ENCODE measurements around the gene IZUMO1. TPM values are rescaled to one million over a fixed set of nuclear protein-coding genes. Genes with fewer than 3 reads are reported as not detected.

Gene IZUMO1
- total and polyA plus RNA-seq, 9 of the 15 experiments (the other 6 are each of a cell fraction or from before 2014, with no cell fraction given), result 0.14 to 2.1 (median 0.73) TPM

DNA sequence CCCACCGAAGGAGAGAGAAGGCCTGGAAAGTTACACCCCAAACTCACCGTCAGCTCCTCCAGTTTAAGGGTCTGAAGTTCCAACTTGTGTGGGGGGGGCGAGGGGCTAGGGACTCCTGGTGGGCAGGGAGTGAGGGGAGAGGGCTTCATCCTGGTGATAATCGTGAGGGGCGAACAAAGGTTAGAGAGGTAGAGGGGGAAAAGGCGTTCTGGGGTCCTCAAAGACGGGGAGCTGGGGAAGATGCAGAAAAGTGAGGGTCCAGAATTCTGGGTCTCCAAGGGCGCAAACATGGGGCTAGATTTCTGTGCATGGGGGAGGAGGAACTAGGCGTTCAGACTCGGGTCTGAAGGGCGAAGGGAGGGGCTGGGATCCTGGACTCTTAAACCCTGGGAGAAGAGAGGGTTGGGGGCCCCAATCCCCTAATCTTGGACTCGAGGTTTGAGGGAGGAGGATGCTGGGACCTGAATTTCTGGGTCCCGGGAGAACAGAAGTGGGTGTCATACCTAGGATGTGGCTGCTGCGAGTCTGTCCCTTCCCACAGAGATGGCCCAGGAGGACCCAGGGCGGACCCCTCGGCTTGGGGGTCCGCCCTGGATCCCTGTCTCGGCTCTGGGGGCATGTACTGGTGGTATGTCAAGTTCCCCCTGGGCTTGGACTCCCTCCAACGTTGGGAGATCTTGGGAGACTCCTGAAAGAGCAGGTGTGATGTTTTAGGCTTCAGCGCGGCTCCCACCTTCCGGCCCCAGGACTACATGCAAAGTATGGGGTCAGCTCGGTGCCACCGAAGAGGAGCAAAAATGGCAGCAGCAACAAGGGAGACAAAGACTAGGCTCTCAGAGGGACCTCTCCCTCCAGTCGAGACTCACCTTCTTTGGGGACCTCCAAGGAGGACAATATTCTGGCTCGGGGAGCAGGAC is 31.7 kb downstream of the IZUMO1 start (continued):
- TF ChIP-seq XRCC3 (IDR thresholded peaks at IDR 0.05) (no peak), ZNF785 (CRISPR knock-in tag; IDR thresholded peaks at IDR 0.05) (no peak), ZBTB7A (IDR thresholded peaks at IDR 0.05; ENCODE audit: borderline replicate concordance, control insufficient read depth, low read depth, low read length) (peak; percentile 36; the same call in 1 of the 2 replicates), MIER1 (IDR thresholded peaks at IDR 0.05; ENCODE audit: low read depth) (0 out of 2 replicates have a peak, but pooled peaks have one; percentile 38), SLC30A9 (CRISPR knock-in tag; IDR thresholded peaks at IDR 0.05) (no peak), ZKSCAN8 (CRISPR knock-in tag; IDR thresholded peaks at IDR 0.05) (no peak), RCOR1 (IDR thresholded peaks at IDR 0.05; ENCODE audit: borderline replicate concordance in 1 of 2, low read depth in 2 of 2, low read length in 2 of 2) (no peak), CBFA2T3 (IDR thresholded peaks at IDR 0.05) (no peak), CBX8 (IDR thresholded peaks at IDR 0.05; ENCODE audit: borderline replicate concordance, extremely low read depth, low read depth, low read length, poor library complexity, severe bottlenecking) (no peak), NR4A1 (CRISPR knock-in tag; IDR thresholded peaks at IDR 0.05) (no peak), NR4A1 (tag; IDR thresholded peaks at IDR 0.05) (no peak), TCF3 (CRISPR knock-in tag; IDR thresholded peaks at IDR 0.05) (no peak), ZBTB26 (CRISPR knock-in tag; IDR thresholded peaks at IDR 0.05) (peak; percentile 59; the same call in 1 of the 2 replicates), ATF1 (CRISPR knock-in tag; IDR thresholded peaks at IDR 0.05) (no peak), ATF1 (tag; IDR thresholded peaks at IDR 0.05) (no peak), SMARCC2 (IDR thresholded peaks at IDR 0.05; ENCODE audit: low read depth) (no peak), STAT5B (CRISPR knock-in tag; IDR thresholded peaks at IDR 0.05) (no peak), ZKSCAN1 (IDR thresholded peaks at IDR 0.05; ENCODE audit: low read depth, low read length) (no peak), SMARCA4 (IDR thresholded peaks at IDR 0.05) (0 out of 2 replicates have a peak, but pooled peaks have one; percentile 14), BRD9 (IDR thresholded peaks at IDR 0.05; ENCODE audit: low read depth, partially characterized antibody) (no peak), HNRNPUL1 (IDR thresholded peaks at IDR 0.05; ENCODE audit: low read length) (no peak), ZNF766 (CRISPR knock-in tag; conservative IDR thresholded peaks at IDR 0.05) (no peak), PML (IDR thresholded peaks at IDR 0.05; ENCODE audit: low read length) (no peak), NEUROD1 (IDR thresholded peaks at IDR 0.05; ENCODE audit: borderline replicate concordance, low read depth, low read length, partially characterized antibody) (no peak), CBFB (CRISPR knock-in tag; IDR thresholded peaks at IDR 0.05) (no peak)
- TF ChIP-seq, protein P1, sequence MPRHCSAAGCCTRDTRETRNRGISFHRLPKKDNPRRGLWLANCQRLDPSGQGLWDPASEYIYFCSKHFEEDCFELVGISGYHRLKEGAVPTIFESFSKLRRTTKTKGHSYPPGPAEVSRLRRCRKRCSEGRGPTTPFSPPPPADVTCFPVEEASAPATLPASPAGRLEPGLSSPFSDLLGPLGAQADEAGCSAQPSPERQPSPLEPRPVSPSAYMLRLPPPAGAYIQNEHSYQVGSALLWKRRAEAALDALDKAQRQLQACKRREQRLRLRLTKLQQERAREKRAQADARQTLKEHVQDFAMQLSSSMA (CRISPR knock-in tag; IDR thresholded peaks at IDR 0.05), result no peak
- TF ChIP-seq, protein P2, sequence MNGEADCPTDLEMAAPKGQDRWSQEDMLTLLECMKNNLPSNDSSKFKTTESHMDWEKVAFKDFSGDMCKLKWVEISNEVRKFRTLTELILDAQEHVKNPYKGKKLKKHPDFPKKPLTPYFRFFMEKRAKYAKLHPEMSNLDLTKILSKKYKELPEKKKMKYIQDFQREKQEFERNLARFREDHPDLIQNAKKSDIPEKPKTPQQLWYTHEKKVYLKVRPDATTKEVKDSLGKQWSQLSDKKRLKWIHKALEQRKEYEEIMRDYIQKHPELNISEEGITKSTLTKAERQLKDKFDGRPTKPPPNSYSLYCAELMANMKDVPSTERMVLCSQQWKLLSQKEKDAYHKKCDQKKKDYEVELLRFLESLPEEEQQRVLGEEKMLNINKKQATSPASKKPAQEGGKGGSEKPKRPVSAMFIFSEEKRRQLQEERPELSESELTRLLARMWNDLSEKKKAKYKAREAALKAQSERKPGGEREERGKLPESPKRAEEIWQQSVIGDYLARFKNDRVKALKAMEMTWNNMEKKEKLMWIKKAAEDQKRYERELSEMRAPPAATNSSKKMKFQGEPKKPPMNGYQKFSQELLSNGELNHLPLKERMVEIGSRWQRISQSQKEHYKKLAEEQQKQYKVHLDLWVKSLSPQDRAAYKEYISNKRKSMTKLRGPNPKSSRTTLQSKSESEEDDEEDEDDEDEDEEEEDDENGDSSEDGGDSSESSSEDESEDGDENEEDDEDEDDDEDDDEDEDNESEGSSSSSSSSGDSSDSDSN (IDR thresholded peaks at IDR 0.05; ENCODE audit: borderline replicate concordance in 1 of 2, low read depth in 2 of 2, low read length in 2 of 2), result no peak
